HG03135 (cell line): ENCODE measurements around the gene ZNF428.
"Not testable (repeated sequence)": the region's sequence is repeated elsewhere in the genome, so short reads cannot be mapped to it uniquely, and the experiment has no call there.

Experiments used
- ATAC-seq: cut with Tn5 transposase; IDR thresholded peaks from one replicate; pipeline ENCODE4 v1.9.1; 2021; ENCODE audit warnings: mild to moderate bottlenecking, moderate library complexity; ENCODE audit not compliant: unreplicated experiment

ZNF428 gene

GRCh38 chr19:43640424-43640757, 21.0 kb upstream of the ZNF428 start:
- no peak for ATAC-seq

- no peak for ATAC-seq
These were observed 20.3 kb upstream of the ZNF428 start, which contains the start of gene CADM4 for GRCh38 chr19:43639519-43640423. Gene CADM4, minus strand, starts transcription at chr19:43639850. Its CDS starts 60 bp downstream, at chr19:43639790.

GRCh38 chr19:43638995-43639518, 19.6 kb upstream of the ZNF428 start:
- ATAC-seq = no peak

GRCh38 chr19:43638214-43638994, 19.0 kb upstream of the ZNF428 start:
- no peak for ATAC-seq

DNA sequence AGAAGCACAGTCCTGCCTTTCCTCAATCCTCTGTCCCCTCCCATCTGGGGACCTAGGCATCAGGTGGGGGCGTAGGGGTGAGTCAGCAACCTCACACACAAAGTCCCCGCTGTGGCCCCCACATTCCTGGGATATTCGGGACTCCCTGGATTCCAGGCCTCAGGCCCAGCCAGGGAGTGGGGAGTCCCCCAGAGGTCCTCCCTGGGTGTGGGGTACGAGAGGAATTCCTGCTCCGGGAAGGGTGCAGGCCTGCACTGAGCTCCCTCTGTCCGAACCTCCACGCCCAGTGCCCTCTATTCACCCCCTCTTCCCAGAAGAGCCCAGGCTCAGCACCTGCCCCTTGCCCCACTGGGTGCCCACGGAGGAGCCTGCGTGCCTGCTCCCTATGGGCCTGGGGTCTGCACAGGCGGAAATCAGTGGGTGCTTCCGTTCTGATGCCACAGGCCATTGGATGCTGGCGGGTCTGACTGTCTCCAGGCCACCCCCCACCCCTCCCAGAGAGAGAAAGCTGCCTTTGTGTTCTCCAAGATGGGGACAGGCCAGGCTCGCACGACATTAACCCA, 16.8 kb upstream of the ZNF428 start:
- ATAC-seq = no peak

GRCh38 chr19:43635561-43635940, 16.1 kb upstream of the ZNF428 start:
- ATAC-seq = not testable (repeated sequence)

- no peak for ATAC-seq
These were observed 15.6 kb upstream of the ZNF428 start for GRCh38 chr19:43634872-43635560.

- ATAC-seq = no peak
These were observed 15.1 kb upstream of the ZNF428 start for GRCh38 chr19:43634506-43634871.

GRCh38 chr19:43634068-43634467, 14.6 kb upstream of the ZNF428 start:
- ATAC-seq = no peak

DNA sequence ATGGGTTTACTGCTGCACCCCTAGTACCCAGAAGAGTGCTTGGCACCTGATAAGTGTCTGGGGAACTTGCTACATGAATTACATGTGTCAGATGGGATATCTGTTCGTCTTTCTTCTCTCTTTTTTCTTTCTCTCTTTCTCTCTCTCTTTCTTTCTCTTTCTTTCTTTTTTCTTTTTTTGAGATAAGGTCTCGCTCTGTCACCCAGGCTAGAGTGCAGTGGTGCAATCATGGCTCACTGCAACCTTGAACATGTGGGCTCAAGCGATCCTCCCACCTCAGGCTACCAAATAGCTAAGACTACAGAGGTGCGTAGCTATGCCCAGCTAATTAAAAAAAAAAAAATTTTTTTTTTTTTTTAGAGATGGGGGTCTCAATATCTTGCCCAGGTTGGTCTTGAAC, 14.1 kb upstream of the ZNF428 start:
- ATAC-seq = no peak

DNA sequence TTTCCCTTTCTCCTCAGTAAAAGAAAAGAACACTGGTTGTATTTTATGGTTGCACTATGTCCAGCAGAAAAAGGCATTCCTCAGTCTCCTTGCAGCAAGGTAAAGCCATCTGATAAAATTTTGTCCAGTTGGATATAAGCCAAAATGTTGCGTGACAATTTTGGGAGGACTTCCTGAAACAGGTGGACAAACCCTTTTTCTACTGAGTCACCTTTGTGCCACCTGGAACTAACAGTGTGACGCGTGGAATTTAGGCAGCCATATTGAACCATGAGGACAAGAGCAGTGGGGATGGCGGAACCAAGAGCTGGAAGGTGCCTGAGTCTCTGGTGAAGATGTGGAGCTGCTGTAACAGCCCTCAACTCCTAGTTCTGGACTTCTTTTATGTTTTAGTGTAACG, 12.1 kb upstream of the ZNF428 start:
- ATAC-seq = no peak

DNA sequence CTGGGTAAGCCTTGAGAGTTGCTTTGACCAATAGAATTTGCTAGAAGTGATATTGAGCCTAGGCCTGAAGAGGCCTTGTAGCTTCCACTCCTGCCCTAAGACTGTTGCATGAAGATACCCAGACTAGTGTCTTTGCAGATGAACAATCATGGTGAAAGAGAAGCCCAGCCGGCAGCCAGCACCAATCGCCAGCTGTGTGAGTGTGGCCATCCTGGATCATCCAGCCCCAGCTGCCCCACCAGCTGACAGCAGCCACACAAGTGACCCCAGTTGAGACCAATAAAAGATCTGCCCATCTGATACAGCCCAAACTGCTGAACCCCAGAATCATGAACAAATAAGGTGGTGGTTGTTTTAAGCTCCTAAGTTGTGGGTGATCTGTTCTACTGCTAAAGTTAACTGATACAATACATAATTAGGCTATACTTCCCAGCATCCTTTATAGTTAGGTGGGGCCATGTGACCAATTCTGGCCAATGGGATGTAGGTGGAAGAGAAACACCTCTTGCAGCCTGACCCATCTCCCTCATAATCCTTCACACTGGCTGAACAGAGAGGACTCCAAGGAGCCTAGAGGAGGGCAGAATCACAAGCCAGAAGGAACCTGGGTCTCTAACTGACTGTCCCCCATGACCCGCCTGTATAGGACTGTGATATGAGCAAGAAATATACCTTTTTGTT, 9.4 kb upstream of the ZNF428 start:
- no peak for ATAC-seq

DNA sequence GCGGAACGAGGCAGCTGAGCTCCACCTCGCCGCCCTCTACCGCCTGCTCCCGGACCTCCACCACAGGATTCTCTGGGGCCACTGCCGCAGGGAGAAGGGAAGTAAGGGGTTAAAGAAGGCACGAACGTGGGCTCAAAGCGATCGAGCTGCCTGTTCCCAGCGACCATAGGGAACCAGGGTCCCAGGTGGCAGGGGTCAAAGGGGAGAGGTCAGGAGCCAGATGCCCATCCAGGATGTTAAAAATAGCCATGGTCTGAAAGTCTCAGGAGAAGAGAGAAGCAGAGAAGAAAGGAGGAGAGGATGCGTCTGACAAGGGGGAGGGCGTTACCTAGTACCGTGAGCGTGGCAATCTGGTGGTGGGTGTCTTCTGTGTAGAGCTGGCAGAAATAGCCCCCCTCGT, 7.4 kb upstream of the ZNF428 start:
- ATAC-seq = no peak

DNA sequence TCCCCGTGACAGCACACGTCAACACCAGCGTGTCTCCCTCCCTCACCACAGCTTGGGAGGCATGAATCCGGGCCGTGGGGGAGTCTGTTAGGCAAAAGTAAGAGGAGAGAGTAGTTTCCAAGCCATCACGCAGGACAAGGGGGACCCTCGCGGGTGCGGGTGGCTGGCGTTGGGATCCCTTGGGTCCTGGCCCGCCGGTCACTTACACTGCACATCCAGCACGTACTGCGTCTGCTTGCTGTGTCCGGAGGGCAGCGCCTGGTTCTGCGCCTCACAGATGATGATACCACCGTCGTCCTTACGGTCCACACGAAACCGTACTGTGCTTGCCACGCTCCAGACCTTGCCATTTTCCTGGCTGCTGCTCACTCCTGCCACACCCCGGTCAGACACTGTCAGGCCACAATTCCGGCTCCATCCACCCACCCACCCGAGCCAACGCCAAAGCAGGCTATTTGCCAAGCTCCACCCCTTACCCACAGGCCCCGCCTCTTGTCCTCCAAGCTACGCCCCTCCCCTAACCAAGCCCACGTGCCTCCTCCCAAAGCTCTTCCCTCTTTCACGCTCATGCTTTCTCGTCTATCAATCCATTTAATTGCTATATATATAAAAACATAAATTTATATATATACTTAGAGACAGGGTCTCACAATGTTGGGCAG, 6.6 kb upstream of the ZNF428 start:
- no peak for ATAC-seq

- no peak for ATAC-seq
These were observed 5.5 kb upstream of the ZNF428 start for GRCh38 chr19:43624933-43625332.

- ATAC-seq = no peak
These were observed 4.7 kb upstream of the ZNF428 start for GRCh38 chr19:43623889-43624670.

DNA sequence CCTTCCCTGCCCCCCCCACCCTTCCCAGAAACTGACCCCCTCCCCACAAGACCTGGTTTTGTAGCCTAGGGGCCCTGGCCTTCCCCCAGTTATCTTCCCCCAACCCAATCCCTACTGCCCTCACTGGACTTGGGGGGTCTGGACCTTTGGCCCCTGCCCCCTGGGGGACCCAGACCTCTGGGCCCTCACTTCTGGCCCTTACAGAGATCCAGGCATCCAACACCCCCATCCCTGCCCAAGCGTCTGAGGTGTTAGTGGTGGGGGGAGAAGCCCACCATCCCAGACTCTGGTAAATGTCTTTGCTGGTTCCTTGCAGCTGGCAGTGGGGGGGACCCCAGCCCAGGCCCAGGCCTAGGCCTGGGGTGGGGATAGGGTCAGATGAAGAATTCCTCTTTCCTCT, 3.5 kb upstream of the ZNF428 start:
- no peak for ATAC-seq

- no peak for ATAC-seq
These were observed 2.6 kb upstream of the ZNF428 start for GRCh38 chr19:43622070-43622469.
